Stomach (tissue), 4 donors: ENCODE results near the gene SCG5.

ENCODE experiments used
- POLR2A ChIP-seq, 4 donors: fragments of 450-650 bp; IDR thresholded peaks; one replicate each; pipeline ENCODE4 v1.6.1; 2016; ENCODE audit warnings: antibody characterized with exemption in 4 of 4, control low read depth in 2 of 4, mild to moderate bottlenecking in 1 of 4, moderate library complexity in 1 of 4
- POLR2AphosphoS5 ChIP-seq, 3 donors: sonication (generic); formaldehyde crosslinking; IDR thresholded peaks; one replicate each; pipeline ENCODE4 v1.6.1; 2016; ENCODE audit warnings: antibody characterized with exemption in 3 of 3
- TF ChIP-seq, protein P1 (sequence below), 7 experiments: fragments of 450-650 bp in 4 of 7; fragments of 200-600 bp in 3 of 7; sonication (generic) in 3 of 7; IDR thresholded peaks; one replicate each; pipeline ENCODE4 v1.5.1; 2016 to 2019; ENCODE audit warnings: antibody characterized with exemption in 7 of 7, control low read depth in 2 of 7, mild to moderate bottlenecking in 1 of 7

DNA sequence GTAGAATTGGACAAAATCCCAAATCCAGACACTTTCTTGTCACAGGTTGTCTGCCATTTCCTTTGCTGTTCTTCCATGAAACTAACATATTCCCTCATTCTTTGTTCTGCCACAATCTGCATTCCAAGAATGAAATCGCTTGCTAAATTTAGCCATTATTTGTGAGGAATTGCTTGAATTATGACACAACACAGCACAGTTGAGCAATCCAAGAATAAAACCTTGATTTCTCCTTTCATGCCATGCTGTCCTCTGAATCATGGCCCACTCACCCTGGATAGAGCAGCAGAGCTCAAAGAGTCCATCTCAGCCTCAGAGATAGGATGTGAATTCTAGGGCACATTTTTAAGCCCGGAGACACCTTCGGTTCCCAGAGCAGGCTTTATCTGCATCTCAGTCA, 41.1 kb downstream of the SCG5 start:
- TF ChIP-seq POLR2A (IDR thresholded peaks at IDR 0.05) (no peak), POLR2AphosphoS5 (IDR thresholded peaks at IDR 0.05) (peak in 1 of 3 donors; percentile 45)
- TF ChIP-seq, protein P1, sequence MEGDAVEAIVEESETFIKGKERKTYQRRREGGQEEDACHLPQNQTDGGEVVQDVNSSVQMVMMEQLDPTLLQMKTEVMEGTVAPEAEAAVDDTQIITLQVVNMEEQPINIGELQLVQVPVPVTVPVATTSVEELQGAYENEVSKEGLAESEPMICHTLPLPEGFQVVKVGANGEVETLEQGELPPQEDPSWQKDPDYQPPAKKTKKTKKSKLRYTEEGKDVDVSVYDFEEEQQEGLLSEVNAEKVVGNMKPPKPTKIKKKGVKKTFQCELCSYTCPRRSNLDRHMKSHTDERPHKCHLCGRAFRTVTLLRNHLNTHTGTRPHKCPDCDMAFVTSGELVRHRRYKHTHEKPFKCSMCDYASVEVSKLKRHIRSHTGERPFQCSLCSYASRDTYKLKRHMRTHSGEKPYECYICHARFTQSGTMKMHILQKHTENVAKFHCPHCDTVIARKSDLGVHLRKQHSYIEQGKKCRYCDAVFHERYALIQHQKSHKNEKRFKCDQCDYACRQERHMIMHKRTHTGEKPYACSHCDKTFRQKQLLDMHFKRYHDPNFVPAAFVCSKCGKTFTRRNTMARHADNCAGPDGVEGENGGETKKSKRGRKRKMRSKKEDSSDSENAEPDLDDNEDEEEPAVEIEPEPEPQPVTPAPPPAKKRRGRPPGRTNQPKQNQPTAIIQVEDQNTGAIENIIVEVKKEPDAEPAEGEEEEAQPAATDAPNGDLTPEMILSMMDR (IDR thresholded peaks at IDR 0.05) = no peak
